LNCAP (cell line): Measurements from ENCODE around the gene ZBTB20.

ENCODE experiments used
- TF ChIP-seq, protein P1 (sequence below): fragments of 450-650 bp; IDR thresholded peaks from 2 replicates; pipeline ENCODE4 v1.5.1; 2017; ENCODE audit warnings: mild to moderate bottlenecking

ZBTB20 gene

DNA sequence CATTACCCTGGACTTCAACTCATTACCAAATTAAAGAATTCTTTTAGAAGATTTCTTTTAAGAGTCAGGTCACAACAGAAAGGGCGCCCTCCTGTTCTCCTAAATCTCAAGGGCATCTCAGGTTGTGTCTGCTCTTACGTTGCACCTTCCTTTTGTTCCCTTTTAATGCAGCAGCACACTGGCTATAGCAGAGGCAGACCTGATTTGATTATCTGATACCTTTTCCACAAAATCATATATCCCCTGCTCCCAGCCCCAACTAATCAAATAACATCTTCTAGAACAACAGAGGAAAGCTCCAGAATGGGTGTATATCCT, 813.2 kb downstream of the ZBTB20 start:
- TF ChIP-seq, protein P1, sequence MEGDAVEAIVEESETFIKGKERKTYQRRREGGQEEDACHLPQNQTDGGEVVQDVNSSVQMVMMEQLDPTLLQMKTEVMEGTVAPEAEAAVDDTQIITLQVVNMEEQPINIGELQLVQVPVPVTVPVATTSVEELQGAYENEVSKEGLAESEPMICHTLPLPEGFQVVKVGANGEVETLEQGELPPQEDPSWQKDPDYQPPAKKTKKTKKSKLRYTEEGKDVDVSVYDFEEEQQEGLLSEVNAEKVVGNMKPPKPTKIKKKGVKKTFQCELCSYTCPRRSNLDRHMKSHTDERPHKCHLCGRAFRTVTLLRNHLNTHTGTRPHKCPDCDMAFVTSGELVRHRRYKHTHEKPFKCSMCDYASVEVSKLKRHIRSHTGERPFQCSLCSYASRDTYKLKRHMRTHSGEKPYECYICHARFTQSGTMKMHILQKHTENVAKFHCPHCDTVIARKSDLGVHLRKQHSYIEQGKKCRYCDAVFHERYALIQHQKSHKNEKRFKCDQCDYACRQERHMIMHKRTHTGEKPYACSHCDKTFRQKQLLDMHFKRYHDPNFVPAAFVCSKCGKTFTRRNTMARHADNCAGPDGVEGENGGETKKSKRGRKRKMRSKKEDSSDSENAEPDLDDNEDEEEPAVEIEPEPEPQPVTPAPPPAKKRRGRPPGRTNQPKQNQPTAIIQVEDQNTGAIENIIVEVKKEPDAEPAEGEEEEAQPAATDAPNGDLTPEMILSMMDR: no peak

DNA sequence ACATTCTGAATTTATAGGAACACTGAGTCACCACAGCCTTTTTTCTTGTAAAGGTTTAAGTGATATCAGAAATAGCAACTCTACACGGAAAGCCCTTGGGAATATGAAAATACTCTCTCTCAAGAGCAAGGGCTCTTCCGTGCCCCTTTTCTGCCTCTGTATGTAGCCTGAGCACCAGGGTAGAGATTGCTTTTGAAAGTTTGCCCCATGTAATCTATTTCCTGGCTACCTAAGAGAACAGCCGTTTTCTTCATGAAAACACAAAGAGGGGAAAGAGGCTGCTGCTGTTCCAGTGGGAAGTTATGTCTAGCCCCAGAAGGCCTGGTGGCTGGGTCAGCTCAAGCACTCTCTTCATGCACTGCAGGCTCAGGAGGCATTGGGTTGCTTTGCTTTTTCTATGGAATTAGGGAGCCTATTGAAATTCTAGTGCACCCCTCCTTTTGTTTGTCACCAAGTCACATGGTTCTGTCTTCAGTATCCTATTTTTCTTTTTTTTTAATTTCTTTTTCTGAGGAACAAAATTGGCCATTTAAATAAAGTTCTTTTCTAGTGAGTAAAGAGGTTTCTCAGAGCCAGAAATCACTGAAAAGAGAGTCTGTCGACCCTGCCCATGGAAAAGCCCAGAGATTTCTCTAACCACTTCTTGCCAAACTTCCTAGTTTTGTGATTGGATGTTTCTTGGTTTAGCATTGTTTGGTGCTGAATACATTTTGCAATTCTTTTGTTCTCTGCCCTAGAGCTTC, 813.7 kb downstream of the ZBTB20 start:
- TF ChIP-seq, protein P1: no peak

DNA sequence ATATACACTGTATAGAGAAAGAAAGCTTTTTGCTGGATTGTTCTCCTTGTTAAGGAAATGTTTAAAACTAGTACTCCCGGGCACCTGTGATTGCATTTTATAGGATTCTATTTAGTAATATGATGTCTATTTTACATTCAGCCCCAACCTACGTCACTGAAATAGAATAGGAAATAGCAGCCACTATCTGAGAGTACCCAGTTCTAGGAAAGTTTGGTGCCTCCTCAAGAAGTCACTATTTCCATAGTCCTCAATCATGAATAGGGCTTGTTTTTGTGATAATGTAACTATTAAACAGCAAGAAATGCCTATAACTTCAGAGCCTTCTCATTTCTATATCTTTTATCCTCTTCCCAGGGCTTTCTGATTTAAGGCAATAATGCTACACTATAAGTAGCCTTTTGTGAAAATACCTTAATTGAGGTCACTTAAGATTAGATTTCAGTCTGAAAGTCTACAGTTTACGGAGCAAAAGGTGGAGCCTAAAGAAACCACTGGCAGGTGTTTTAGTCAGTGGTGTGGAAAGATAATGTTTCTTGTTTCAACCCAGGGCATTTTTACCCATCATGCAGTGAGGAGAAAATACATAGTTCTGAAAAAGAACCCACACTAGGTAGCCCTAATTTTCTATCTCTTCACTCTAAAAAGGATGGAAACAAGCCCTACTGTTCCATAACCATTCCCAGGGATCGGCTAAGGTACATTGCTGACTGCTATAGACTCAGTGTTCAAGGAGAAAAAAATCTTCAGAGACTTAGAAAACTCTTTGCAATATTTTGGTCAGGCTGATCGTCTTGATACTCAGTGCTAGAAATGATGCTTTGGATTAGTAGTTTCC, 814.5 kb downstream of the ZBTB20 start:
- TF ChIP-seq, protein P1: no peak

DNA sequence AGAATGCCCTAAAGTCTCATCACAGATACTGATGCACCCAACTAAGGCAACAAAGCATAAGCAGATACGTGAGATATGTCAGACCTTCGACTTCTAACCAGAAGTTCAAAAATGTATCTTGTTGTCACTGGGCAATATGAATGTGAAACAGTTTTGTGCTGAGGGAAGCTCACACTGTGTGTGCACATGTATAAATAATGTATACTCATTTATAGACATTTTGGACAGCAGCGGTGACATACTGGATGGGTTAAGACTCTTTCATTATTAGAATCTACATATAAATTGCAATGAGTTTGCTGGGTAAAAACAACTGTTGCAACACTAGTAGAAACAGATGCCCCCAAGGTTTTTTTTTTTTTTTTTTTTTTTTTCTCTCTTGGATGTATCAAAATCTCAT, 815.4 kb downstream of the ZBTB20 start:
- TF ChIP-seq, protein P1: no peak

DNA sequence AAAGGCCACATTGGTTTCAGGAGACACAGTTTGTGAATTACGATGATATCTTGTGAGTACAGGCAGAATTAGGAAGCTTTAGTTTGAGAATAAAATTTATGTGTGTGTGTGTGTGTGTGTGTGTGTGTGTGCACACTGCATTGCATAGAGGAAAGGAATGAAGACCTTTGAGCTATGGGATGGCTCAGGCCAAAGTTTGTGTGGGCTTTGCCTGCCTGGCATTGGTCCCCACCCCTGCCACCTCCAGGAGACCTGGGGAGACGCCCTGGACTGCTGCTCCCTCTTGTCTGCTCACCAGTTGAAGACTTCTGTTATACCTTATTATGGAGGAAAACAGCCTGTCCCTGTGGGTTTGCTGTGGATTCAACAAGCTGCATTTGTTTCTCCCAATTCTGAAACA, 816.1 kb downstream of the ZBTB20 start:
- TF ChIP-seq, protein P1: no peak

DNA sequence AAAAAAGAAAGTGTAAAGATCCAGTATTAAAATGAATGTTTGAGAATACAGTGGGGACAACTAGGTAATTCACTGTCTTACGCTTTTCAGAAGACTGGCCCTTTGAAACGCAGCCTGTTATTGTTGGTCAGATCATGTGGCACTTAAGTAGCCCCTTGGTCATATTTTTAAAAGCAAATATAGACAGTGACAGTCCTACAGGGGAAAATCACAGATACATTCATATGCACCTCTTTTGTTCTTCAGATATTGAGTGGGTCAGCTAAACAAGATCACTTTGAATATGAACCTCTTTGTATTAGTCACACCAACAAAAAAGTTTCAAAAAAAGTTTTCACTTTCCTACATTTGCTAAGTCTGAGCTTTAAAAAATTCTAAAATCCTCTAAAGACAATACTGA, 817.3 kb downstream of the ZBTB20 start:
- TF ChIP-seq, protein P1: no peak

DNA sequence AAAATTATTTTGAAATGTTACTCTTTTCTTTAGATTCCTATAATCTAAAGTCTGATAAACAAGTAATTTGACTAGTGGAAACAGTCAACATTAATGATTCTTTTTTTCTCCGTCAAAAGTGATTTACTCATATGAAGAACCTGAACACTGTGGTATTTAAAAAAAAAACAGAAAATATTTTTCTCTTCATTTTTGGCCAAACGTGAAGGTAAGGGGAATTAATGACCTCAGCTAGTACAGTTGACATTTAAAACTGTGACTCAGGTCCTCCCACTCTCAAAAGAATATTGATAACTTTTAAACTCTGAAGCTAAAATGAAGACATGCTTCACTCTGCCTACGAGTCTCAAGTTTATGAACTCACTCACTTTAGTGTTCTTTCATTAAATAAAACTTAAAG, 818.7 kb downstream of the ZBTB20 start:
- TF ChIP-seq, protein P1: no peak
